ENCODE measurements around the gene LIFR.
A peak's percentile ranks its signal among the peaks of the same experiment; 100 is the strongest.

The LIFR gene

GRCh38 chr5:38442247-38442573 is 114.2 kb downstream of the LIFR start:
- no peak overlapping the region for H3K4me3 ChIP-seq (ENCODE audit: control insufficient read depth, low read depth, low read length)
- no peak for DNase-seq (ENCODE audit: low read depth)
- no peak for TF ChIP-seq CTCF (conservative IDR thresholded peaks at IDR 0.05; ENCODE audit: control insufficient read depth, insufficient read depth, low read depth, low read length)

GRCh38 chr5:38441453-38442246 is 114.8 kb downstream of the LIFR start:
- no peak overlapping the region for H3K4me3 ChIP-seq (ENCODE audit: control insufficient read depth, low read depth, low read length)
- peak; percentile 91 for DNase-seq (ENCODE audit: low read depth)
- TF ChIP-seq CTCF (conservative IDR thresholded peaks at IDR 0.05; ENCODE audit: control insufficient read depth, insufficient read depth, low read depth, low read length) = peak; percentile 99

GRCh38 chr5:38438757-38439156 is 117.7 kb downstream of the LIFR start:
- no peak for TF ChIP-seq CTCF (conservative IDR thresholded peaks at IDR 0.05; ENCODE audit: control insufficient read depth, insufficient read depth, low read depth, low read length)
- DNase-seq (ENCODE audit: low read depth) = no peak
- no peak overlapping the region for H3K4me3 ChIP-seq (ENCODE audit: control insufficient read depth, low read depth, low read length)

- no peak for TF ChIP-seq CTCF (conservative IDR thresholded peaks at IDR 0.05; ENCODE audit: control insufficient read depth, insufficient read depth, low read depth, low read length)
- no peak overlapping the region for H3K4me3 ChIP-seq (ENCODE audit: control insufficient read depth, low read depth, low read length)
- DNase-seq (ENCODE audit: low read depth) = no peak
Measured at GRCh38 chr5:38434966-38435705, 121.3 kb downstream of the LIFR start.

GRCh38 chr5:38433160-38433861 is 123.1 kb downstream of the LIFR start:
- H3K4me3 ChIP-seq (ENCODE audit: control insufficient read depth, low read depth, low read length) = no peak overlapping the region
- peak; percentile 72 for DNase-seq (ENCODE audit: low read depth)
- TF ChIP-seq CTCF (conservative IDR thresholded peaks at IDR 0.05; ENCODE audit: control insufficient read depth, insufficient read depth, low read depth, low read length) = peak; percentile 6

GRCh38 chr5:38431242-38431853 is 125.1 kb downstream of the LIFR start:
- TF ChIP-seq CTCF (conservative IDR thresholded peaks at IDR 0.05; ENCODE audit: control insufficient read depth, insufficient read depth, low read depth, low read length) = no peak
- no peak for DNase-seq (ENCODE audit: low read depth)
- H3K4me3 ChIP-seq (ENCODE audit: control insufficient read depth, low read depth, low read length) = no peak overlapping the region
